AG04449 (cell line): Measurements from ENCODE around the gene KYAT1.
A peak's percentile ranks its signal among the peaks of the same experiment; 100 is the strongest.

Experiments
- CTCF ChIA-PET: fragments of 350-600 bp; formaldehyde crosslinking; extraction: SDS; loops from one replicate; lab custom pipeline; 2021; ENCODE audit warnings: antibody characterized with exemption; lab: Yijun Ruan, JAX
- POLR2A ChIA-PET: fragments of 400-600, 350-600 bp; formaldehyde crosslinking; extraction: SDS; loops from one replicate; lab custom pipeline; 2020; ENCODE audit warnings: antibody characterized with exemption, inconsistent platforms; lab: Yijun Ruan, JAX
- DNase-seq: peaks from one replicate; pipeline ENCODE4 v3.0.0-alpha.2; 2010; ENCODE audit warnings: low read depth, low spot score
- H3K4me3 ChIP-seq: 2 replicates; pipeline ENCODE4 v1.5.1; 2011; ENCODE audit warnings: low read depth, mild to moderate bottlenecking, control low read depth, low read length
- TF ChIP-seq, protein P1 (sequence below): IDR thresholded peaks from one replicate; pipeline ENCODE4 v1.5.1; 2011; ENCODE audit warnings: mild to moderate bottlenecking, moderate library complexity, low read length, control low read depth, inconsistent platforms; ENCODE audit not compliant: insufficient read depth; ENCODE audit errors: missing control alignments

Gene KYAT1

DNA sequence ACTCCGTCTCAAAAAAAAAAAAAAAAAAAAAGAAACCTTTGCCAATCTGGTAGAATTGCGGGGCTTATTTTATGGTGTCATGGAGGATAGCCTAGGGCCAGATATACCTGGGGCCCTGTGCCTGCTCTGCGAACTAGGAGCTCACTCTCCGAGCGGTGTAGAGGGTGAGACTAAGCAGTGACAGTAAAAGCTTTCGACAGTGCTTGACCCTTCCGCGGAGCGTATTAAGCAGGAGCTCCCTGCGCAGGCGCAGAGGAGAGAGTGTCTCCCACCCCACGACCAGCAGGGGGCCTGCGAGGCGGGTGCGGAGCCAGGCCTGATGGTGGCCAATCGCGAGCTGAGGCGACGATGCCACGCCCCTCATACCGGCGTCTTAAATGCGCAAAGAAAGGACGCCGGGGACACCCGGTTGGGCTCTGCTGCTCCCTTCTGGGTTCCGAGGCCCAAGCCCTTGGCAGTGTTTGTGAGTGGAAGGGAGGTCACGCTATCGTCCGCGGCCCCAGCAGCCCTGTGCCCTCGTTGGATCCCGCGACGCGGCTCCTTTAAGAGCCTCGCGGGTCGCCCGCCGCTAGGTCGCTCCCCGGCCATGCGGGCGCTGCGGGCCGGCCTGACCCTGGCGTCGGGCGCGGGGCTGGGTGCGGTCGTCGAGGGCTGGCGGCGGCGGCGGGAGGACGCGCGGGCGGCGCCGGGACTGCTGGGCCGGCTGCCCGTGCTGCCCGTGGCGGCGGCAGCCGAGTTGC is 63.5 kb downstream of the KYAT1 start, which contains the start of gene ENDOG:
TSS of gene ENDOG (plus strand) at position 402 of the 740 bp plus-strand sequence. CDS start at position 587, 185 bp downstream.
- CTCF ChIA-PET: interaction anchor here (0.6 to 4.4 kb wide), 57 partner anchors 9 to 807 kb away, joined by 3 to 67 read pairs (median 4); partner anchors contain the start of genes KYAT1, LRRC8A, PKN3 and SH3GLB2
- TF ChIP-seq, protein P1, sequence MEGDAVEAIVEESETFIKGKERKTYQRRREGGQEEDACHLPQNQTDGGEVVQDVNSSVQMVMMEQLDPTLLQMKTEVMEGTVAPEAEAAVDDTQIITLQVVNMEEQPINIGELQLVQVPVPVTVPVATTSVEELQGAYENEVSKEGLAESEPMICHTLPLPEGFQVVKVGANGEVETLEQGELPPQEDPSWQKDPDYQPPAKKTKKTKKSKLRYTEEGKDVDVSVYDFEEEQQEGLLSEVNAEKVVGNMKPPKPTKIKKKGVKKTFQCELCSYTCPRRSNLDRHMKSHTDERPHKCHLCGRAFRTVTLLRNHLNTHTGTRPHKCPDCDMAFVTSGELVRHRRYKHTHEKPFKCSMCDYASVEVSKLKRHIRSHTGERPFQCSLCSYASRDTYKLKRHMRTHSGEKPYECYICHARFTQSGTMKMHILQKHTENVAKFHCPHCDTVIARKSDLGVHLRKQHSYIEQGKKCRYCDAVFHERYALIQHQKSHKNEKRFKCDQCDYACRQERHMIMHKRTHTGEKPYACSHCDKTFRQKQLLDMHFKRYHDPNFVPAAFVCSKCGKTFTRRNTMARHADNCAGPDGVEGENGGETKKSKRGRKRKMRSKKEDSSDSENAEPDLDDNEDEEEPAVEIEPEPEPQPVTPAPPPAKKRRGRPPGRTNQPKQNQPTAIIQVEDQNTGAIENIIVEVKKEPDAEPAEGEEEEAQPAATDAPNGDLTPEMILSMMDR: peak; percentile 100
- H3K4me3 ChIP-seq: peak within 1 kb of the TSS; percentile 61
- DNase-seq: peak; percentile 67
- POLR2A ChIA-PET: interaction anchor here (0.7 to 1.3 kb wide), 7 partner anchors 9 to 122 kb away, joined by 3 to 13 read pairs (median 3); partner anchors contain the start of gene SPOUT1

DNA sequence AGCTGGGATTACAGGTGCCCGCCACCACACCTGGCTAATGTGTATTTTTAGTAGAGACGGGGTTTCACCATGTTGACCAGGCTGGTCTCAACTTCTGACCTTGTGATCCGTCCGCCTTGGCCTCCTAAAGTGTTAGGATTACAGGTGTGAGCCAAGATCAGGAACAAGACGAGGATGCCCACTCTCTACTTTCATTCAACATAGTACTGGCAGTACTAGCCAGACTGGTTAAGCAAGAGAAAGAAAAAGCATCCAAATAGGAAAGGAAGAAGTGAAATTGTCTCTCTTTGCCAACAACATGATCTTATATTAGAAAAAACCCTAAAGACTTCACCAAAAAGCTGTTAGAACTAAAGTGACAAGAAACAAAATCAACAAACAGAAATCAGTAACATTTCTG is 70.9 kb downstream of the KYAT1 start:
- TF ChIP-seq, protein P1: no peak
- no peak overlapping the region for H3K4me3 ChIP-seq
- POLR2A ChIA-PET: no interaction called here
- DNase-seq: no peak
- CTCF ChIA-PET: interaction anchor here (1.0 to 2.1 kb wide), 4 partner anchors 8 to 176 kb away, joined by 3 to 14 read pairs (median 4); partner anchors contain the start of gene ENDOG

DNA sequence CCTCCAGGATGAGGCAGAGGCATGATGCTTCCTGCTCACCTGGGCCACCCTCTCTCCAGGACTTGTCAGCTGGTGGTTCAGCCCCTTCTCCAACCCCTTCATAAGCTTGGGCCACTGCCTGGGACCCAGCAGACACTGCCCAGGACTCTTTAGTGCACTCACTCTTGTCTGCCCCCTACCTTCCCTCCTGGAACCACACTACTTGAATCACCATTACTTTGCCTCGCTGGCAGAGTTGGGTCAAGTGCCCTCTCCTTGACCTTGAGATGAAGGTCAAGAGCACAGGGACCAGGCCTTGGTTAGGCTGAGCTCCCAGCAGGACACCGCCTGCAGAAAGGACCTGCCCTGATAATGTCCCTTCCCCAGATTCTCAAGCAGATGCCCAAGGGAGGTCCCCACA is 71.9 kb downstream of the KYAT1 start:
- ChIA-PET CTCF (interaction anchor here (1.0 to 2.1 kb wide), 3 partner anchors 9 to 77 kb away, joined by 3 to 14 read pairs (median 4); partner anchors contain the start of gene ENDOG), POLR2A (no interaction called here)
- no peak overlapping the region for H3K4me3 ChIP-seq
- no peak for DNase-seq
- TF ChIP-seq, protein P1: no peak

DNA sequence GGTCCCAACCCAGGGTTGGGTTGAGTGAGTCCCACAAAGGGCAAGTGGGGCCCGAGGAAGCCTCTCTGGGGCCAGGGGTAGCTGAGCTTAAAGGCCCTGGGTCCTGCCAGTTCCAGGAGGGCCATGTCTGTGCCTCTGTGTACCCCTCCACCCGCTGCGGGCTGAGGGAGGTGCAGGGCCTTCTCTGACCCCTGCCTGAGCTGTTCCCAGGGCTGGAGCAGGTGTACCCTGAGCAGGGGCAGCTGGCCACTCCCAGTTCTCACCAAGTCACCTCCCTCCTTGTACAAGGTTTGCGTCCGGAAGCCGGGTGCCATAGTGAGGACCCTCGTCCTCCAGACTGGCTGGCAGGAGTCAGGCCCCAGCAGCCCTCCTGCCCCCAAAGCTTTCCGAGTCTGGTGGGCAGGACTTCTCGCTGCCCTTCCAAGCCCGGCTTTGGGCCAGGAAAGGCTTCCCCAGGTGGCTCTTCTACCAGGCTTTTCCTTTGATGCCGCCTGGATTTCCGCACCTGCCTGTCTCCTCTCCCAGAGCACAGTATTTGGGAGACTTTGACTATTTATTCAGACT is 72.6 kb downstream of the KYAT1 start:
- no peak overlapping the region for H3K4me3 ChIP-seq
- ChIA-PET CTCF (interaction anchor here (2.1 kb wide), 1 partner anchor 9 kb away, joined by 14 read pairs; the partner anchor contains the start of gene ENDOG), POLR2A (interaction anchor here (0.9 kb wide), 1 partner anchor 9 kb away, joined by 3 read pairs; the partner anchor contains the start of gene ENDOG)
- TF ChIP-seq, protein P1: no peak
- no peak for DNase-seq

DNA sequence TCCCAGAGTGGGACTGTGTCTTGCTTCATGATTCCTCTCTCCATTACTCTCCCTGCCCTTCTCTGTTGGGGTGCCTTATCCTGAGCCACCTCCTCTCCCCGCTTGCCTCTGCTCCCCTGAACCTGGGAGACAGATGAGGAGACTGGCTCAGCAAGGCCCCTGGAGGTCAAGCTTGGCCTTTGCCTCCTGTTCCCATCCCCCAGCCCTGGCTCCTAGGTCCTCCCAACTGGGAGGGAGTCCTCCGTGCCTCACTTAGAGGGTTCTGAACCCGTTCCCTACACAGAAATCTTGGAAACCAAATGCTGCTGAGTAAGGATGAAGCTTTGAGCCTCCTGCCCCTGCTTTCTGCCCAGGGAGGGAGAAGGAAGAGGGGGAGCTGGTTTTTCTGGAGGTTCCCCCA is 73.2 kb downstream of the KYAT1 start:
- no peak overlapping the region for H3K4me3 ChIP-seq
- TF ChIP-seq, protein P1: no peak
- no peak for DNase-seq
- POLR2A ChIA-PET: interaction anchor here (0.9 kb wide), 1 partner anchor 10 kb away, joined by 3 read pairs; the partner anchor contains the start of gene ENDOG
- CTCF ChIA-PET: interaction anchor here (2.1 to 2.5 kb wide), 2 partner anchors 10 kb away, joined by 13 to 14 read pairs; partner anchors contain the start of gene ENDOG
